OCI-LY3 (cell line): ENCODE results near the gene MGAT4B.

Experiments
- EZH2phosphoT487 ChIP-seq: fragments of 200-600 bp; shearing (Covaris generic); IDR thresholded peaks from 2 replicates; pipeline ENCODE4 v1.6.1; 2018; ENCODE audit warnings: antibody characterized with exemption, mixed run types, low read depth
- TF ChIP-seq, protein P1 (sequence below): fragments of 200-600, 300-600 bp; sonication (generic); IDR thresholded peaks from 2 replicates; pipeline ENCODE4 v1.5.1; 2014; ENCODE audit warnings: antibody characterized with exemption, low read length, low read depth

DNA sequence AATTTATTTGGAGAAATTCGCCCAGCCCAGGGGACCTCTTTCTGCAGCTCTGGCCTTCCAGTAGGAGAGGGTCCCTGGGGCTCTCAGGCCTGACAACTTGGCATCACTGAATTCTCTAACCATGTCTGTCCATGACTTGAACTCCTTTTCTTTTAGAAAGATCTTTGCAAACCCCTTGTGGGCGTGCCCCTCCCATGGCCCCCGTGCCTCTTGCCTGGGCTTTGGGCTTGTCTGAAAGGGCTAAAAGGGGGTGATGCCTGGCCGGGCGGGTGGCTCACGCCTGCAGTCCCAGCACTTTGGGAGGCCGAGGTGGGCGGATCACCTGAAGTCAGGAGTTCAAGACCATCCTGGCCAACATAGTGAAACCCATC is 10.8 kb upstream of the MGAT4B start:
- TF ChIP-seq, protein P1, sequence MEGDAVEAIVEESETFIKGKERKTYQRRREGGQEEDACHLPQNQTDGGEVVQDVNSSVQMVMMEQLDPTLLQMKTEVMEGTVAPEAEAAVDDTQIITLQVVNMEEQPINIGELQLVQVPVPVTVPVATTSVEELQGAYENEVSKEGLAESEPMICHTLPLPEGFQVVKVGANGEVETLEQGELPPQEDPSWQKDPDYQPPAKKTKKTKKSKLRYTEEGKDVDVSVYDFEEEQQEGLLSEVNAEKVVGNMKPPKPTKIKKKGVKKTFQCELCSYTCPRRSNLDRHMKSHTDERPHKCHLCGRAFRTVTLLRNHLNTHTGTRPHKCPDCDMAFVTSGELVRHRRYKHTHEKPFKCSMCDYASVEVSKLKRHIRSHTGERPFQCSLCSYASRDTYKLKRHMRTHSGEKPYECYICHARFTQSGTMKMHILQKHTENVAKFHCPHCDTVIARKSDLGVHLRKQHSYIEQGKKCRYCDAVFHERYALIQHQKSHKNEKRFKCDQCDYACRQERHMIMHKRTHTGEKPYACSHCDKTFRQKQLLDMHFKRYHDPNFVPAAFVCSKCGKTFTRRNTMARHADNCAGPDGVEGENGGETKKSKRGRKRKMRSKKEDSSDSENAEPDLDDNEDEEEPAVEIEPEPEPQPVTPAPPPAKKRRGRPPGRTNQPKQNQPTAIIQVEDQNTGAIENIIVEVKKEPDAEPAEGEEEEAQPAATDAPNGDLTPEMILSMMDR, result no peak
- no peak for TF ChIP-seq EZH2phosphoT487
